NCI-H748 treated with DMSO at 0.1 percent for 48 hours (cell line): ENCODE data around the gene TOMM6.
"Not testable (repeated sequence)": the region's sequence is repeated elsewhere in the genome, so short reads cannot be mapped to it uniquely, and the experiment has no call there.

ENCODE experiments used
- DNase-seq: peaks from one replicate; lab custom pipeline; 2025; lab: John Stamatoyannopoulos, UW

Gene TOMM6

GRCh38 chr6:41763470-41763869, 24.0 kb upstream of the TOMM6 start:
- DNase-seq, result no peak

- not testable (repeated sequence) for DNase-seq
Observed at GRCh38 chr6:41766043-41766664, 21.3 kb upstream of the TOMM6 start.

GRCh38 chr6:41767112-41767833, 20.2 kb upstream of the TOMM6 start:
- DNase-seq, result no peak

- no peak for DNase-seq
Observed at GRCh38 chr6:41768545-41769308, 18.8 kb upstream of the TOMM6 start.

- no peak for DNase-seq
Observed at GRCh38 chr6:41769376-41769775, 18.1 kb upstream of the TOMM6 start.

GRCh38 chr6:41770381-41771057, 17.0 kb upstream of the TOMM6 start:
- DNase-seq, result no peak

- no peak for DNase-seq
Observed at GRCh38 chr6:41771058-41771983, 16.2 kb upstream of the TOMM6 start.

- DNase-seq, result no peak
Observed at GRCh38 chr6:41774841-41775240, 12.7 kb upstream of the TOMM6 start.

GRCh38 chr6:41775293-41775882, 12.1 kb upstream of the TOMM6 start:
- no peak for DNase-seq

- DNase-seq, result no peak
Observed at GRCh38 chr6:41777551-41778285, 9.8 kb upstream of the TOMM6 start.

GRCh38 chr6:41778895-41779294, 8.6 kb upstream of the TOMM6 start:
- no peak for DNase-seq

- no peak for DNase-seq
Observed at GRCh38 chr6:41779336-41779735, 8.2 kb upstream of the TOMM6 start.

GRCh38 chr6:41779788-41780550, 7.5 kb upstream of the TOMM6 start, which contains the start of gene FRS3:
Gene FRS3 (minus strand): TSS chr6:41779900. CDS start chr6:41776987, 2,913 bp downstream.
- DNase-seq, result peak; percentile 93

- DNase-seq, result no peak
Observed at GRCh38 chr6:41780551-41781365, 6.7 kb upstream of the TOMM6 start, which contains the start of gene PRICKLE4. Gene PRICKLE4 (plus strand): TSS chr6:41780782. CDS start chr6:41783474, 2,692 bp downstream.

- DNase-seq, result no peak
Observed at GRCh38 chr6:41781366-41781730, 6.1 kb upstream of the TOMM6 start.

- DNase-seq, result no peak
Observed at GRCh38 chr6:41783106-41783780, 4.3 kb upstream of the TOMM6 start.

- no peak for DNase-seq
Observed at GRCh38 chr6:41784581-41785171, 2.8 kb upstream of the TOMM6 start.
